GM19372 (cell line): ENCODE data around the gene TTC34.

Source experiments
- ATAC-seq: cut with Tn5 transposase; IDR thresholded peaks from one replicate; pipeline ENCODE4 v1.9.1; 2021; ENCODE audit warnings: mild to moderate bottlenecking, low read depth, moderate library complexity; ENCODE audit not compliant: unreplicated experiment

The TTC34 gene

GRCh38 chr1:2595261-2595811, 206.2 kb downstream of the TTC34 start:
- ATAC-seq, result no peak

- ATAC-seq, result no peak
Observed at GRCh38 chr1:2594641-2595131, 206.8 kb downstream of the TTC34 start.

GRCh38 chr1:2594001-2594640, 207.4 kb downstream of the TTC34 start:
- no peak for ATAC-seq

- no peak for ATAC-seq
Observed at GRCh38 chr1:2593251-2593878, 208.1 kb downstream of the TTC34 start.

GRCh38 chr1:2592672-2593071, 208.8 kb downstream of the TTC34 start:
- no peak for ATAC-seq

- no peak for ATAC-seq
Observed at GRCh38 chr1:2591581-2592261, 209.8 kb downstream of the TTC34 start.

- no peak for ATAC-seq
Observed at GRCh38 chr1:2591233-2591580, 210.3 kb downstream of the TTC34 start.

- ATAC-seq, result no peak
Observed at GRCh38 chr1:2590233-2591141, 211.0 kb downstream of the TTC34 start.

GRCh38 chr1:2589431-2590232, 211.9 kb downstream of the TTC34 start:
- ATAC-seq, result no peak

GRCh38 chr1:2588661-2589430, 212.6 kb downstream of the TTC34 start:
- no peak for ATAC-seq

GRCh38 chr1:2587860-2588571, 213.5 kb downstream of the TTC34 start:
- no peak for ATAC-seq

GRCh38 chr1:2587071-2587859, 214.2 kb downstream of the TTC34 start:
- ATAC-seq, result peak; percentile 7

- ATAC-seq, result peak; percentile 71
Observed at GRCh38 chr1:2586154-2587070, 215.1 kb downstream of the TTC34 start, which contains the start of gene PRXL2B. Gene PRXL2B (plus strand): TSS chr1:2586777. CDS start chr1:2586886, 109 bp downstream.
